ENCODE data around the gene TTC32.
A peak's percentile ranks its signal among the peaks of the same experiment; 100 is the strongest.
"Not testable (repeated sequence)": the region's sequence is repeated elsewhere in the genome, so short reads cannot be mapped to it uniquely, and the experiment has no call there.

Gene TTC32

DNA sequence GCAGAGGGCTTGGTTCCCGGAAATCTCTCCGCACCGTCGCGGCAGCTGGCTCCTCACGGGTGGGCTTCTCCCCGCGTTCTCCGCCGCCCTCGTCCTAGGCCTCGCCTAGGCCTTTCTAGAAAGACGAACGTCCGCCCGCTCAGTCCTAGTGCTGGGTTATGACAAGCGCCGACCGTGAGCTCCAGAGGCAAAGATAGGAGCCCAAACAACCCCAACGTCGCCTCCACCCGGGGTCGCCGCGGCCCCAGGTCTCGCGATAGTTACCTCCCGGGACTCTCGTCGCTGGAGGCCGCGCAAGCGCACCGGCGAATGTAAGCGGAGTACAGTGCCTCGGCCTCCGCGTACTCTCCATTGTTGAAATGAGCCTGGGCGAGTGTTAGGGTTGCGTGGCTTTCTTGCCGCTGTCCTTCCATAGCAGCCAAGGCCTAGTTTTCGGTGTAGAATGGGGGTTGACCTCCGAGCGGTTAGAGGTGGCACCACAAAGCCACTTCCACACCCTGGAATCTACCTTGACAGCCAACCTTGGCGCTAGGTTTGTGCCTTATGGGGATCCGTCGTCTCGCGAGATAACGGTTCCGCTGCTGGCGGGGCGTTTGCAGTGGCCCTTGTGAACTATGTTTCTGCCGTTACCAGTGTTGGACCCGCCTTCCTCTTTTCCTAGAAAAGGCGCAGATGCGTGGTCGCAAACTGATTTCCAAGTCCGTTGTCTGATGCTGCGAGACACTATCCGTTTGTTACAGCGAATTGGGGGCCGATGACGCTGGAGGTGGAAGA, at the start of gene TTC32:
Gene TTC32, minus strand, starts transcription at position 542 of the 774 bp plus-strand sequence. Its CDS starts 129 bp downstream, at position 413.
- DNase-seq = peak; percentile 90

DNA sequence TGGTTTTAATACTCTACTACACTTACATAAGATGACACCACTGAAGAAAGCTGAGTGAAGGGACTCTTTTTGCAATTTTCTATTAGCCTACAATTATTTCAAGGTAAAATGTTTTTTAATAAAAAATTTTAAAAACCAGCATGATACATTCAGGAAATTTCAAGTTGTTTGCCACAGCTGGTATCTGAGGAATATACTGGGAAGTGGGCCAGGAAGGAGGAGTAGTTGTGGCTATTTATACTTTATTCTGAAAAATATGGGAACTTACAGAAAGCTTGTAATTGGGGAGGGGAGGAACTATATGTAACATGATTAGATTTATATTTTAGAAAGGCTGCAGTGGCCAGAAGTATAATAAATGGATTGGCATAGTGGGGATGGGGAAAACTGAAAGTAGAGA, 47.3 kb upstream of the TTC32 start:
- DNase-seq = no peak

DNA sequence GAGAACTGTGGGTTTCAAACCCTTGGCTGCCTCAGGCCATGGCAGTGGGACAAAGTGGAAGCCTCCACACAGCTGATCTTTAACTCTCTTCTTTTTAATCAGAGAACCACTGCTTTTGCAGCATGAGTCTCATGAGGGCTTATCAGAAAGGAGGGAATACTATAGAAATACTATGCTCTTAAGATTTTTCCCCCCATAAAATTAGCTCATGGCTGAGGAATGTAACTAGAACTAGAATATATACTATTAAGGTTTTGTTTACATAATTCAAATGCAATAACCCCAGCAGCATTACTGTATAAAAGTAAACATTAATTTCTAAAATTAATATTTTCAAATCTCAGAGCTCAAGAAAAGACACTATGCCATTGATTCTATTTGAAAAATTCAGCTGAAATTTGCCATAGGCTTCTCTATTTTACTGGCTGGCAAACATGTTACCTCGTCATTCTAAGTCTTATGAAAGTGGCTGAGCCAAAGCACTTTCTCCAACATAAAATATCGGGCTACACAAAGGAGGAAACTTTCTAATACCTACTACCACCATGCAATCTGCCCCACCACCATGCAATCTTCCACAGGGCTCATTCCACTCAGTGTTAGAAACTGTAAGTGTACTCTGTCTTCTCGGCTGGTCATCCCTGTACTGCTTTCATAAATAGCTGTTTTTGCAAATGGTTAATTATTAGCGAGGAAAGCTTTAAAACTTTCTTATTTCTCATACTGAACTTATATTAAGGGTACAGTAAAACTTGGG, 45.6 kb upstream of the TTC32 start:
- DNase-seq = no peak

DNA sequence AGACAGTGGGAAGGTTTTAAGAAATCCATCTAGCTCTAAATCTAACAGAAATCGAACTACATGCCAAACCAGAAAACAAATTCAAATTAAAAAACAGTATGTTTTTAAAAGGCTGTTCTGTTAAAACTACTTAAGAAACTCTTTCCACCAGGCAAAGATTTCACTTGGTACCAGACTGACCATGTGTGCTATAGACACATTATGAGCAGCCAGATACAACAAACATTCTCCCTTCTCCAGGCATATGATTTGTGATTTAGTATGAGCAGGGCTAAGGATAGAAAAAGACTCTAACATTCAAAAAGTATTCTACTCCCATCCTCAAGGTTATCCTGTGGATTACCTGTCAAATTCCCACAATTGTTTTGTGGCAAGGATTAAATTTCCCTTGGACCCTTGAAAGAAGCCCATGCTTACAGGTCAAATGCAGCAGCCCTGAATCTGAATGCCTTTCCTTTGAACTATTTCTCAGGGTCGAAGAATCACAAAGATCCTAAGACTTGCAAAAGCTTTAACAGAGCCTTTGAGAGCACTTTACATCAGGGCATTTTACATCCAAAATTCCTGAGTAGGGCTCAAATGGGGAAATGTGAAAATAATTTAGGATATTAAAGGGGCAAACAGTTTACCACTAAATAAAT, 42.5 kb upstream of the TTC32 start:
- DNase-seq = no peak

- DNase-seq = no peak
Observed at GRCh38 chr2:19943189-19943588, 41.4 kb upstream of the TTC32 start.

DNA sequence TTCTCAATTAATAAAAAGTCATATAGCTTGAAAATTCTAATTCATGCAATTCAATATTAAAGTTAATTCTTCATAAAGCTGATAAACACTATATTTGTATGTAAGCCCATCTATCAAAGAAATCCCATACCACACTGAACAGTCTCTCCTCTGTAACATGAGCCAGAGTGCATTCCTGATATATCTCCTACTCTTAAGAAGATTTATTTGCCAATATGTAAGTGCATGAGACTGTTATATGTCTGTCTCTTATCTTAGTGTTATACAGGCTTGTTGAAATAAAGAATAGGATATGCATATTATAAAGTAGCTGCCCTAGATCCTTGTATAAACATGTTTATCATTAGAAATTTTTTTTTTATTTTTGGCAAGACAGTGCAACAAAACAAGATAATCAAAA, 40.4 kb upstream of the TTC32 start:
- no peak for DNase-seq

DNA sequence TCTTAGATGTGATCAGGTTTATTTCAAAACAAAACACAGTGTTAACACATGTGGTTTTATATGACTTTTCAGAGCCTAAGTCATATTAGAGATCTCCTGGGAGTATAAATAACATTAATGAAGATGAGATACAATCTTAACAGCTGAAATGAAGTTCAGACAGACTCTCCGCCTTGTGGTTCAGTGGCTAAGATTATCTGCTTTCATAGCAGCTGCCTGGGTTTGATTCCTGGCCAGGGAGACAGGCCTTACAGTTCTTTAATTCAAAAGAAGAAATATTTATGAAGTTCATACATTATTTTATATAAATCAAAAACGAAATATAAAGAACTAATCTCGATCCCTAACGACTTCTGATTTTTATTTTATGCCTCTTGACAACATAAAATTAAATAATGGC, 35.2 kb upstream of the TTC32 start:
- no peak for DNase-seq

DNA sequence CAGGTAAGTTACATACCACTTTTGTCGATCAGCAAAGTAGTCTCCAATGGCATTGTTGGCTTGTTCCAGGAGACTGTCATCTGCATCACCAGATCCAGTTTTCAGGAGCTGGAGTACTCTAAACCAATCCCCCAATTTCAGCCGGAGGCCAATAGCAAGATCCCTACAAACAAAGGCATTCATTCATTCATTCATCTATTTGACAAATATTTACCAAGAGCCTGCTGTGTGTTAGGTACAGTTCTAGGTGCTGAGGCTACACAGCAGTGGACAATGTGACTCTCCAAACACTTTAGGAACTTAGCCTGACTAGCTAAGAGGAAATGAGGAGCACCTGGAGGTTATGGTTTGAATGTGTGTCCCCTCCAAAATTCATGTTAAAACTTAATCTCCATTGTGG, 34.4 kb upstream of the TTC32 start:
- DNase-seq = no peak

DNA sequence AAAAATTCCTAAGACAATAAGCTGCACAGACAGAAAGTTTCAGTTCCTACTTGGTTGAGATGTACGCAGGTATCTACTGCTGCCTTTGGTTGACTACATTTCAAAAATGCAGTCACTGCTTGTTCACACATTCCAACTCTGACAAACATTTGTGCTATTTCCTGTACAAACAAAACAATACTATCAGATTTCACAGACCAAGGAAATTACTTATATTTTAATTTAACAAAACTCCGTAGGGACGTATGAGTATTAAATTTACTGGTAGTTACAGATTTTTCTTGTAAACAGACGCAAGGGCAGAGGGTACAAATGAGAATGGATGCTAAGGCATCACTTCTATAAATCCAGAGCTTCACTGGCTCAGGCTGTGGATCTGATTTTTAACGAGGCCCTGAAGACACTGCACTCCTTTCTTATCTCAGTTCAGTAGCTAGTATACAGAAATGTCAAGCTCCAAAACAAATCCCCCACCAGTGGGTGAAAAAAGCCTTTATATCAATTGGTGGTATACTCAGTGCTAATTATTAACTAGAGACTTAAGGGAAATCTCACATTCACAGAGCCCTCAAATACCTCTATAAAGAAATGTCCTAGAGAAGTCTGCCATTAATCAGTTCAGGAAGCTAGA, 31.7 kb upstream of the TTC32 start:
- DNase-seq = no peak

DNA sequence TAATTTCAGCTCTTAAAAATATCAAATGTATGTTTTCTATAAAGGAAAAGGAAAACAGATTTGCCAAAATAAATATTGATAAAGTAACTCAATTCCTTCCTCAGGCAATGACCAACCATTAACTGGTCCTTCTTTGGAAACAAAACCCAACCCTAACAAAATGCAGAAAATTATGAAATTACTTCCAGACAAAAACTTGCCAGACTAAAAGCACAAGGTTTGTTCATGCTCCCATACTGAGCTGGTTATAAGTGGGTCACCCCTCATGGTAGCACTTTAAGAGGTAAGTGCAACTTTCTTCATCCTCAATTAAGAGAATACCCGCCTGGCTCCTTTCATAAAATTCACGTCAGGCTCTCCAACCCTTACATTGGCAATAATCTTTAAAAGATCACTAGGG, 31.1 kb upstream of the TTC32 start:
- DNase-seq = no peak

- DNase-seq = no peak
Observed at GRCh38 chr2:19929226-19929625, 27.4 kb upstream of the TTC32 start.

- DNase-seq = not testable (repeated sequence)
Observed at GRCh38 chr2:19927816-19928215, 26.0 kb upstream of the TTC32 start.

GRCh38 chr2:19924526-19924925, 22.7 kb upstream of the TTC32 start:
- DNase-seq = not testable (repeated sequence)

- not testable (repeated sequence) for DNase-seq
Observed at GRCh38 chr2:19922188-19922587, 20.4 kb upstream of the TTC32 start.

GRCh38 chr2:19916385-19916950, 14.7 kb upstream of the TTC32 start:
- no peak for DNase-seq

GRCh38 chr2:19914266-19914975, 12.6 kb upstream of the TTC32 start:
- DNase-seq = no peak

GRCh38 chr2:19911808-19912509, 10.2 kb upstream of the TTC32 start:
- DNase-seq = no peak

DNA sequence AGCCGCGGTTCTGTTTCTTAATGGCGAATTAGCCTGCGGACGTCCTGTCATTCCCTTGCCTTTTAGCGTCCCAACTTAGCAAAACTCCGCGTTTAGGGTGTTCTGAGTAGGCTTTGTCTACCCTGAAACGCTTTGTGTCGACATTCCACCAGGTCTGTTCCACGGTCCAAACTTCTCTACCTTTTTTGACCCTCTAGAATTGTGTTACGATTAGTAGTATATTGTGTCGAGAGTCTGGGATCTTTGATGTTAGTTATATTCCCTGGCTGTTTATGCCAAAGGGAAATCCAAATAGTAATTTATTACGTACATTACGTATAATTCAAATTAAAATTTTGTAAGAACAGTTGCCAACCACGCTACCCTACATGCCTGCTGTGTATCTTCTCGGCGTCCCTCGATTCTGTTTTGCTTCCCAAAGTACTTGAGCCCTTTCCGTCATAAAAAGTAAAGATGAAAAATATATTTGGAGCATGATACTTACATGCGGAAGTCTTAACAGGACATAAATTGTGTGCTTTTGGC, 495 bp upstream of the TTC32 start:
- no peak for DNase-seq

DNA sequence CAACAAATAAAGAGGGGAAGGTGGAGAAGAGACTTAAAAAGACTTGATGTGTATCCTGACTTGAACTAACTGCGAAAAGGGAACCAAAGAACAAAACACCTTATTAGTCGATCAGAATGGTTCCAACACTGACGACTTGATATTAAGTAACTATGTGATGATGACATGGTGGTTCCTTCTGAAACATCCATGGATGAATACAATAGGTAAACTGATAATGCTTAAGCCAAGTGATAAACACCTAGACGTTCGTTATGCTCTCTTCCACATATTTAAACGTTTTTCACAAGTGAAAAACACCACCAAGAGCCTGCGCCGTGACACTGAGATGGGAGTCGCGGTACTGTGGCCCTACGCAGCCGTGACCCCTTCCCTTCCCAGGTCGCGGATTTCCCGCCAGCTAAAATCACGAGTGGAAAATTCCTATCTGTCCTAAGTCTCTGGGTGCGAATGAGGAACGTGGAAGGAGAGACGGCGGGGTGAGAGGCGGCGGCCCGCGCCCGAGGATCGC, 797 bp downstream of the TTC32 start:
- no peak for DNase-seq

DNA sequence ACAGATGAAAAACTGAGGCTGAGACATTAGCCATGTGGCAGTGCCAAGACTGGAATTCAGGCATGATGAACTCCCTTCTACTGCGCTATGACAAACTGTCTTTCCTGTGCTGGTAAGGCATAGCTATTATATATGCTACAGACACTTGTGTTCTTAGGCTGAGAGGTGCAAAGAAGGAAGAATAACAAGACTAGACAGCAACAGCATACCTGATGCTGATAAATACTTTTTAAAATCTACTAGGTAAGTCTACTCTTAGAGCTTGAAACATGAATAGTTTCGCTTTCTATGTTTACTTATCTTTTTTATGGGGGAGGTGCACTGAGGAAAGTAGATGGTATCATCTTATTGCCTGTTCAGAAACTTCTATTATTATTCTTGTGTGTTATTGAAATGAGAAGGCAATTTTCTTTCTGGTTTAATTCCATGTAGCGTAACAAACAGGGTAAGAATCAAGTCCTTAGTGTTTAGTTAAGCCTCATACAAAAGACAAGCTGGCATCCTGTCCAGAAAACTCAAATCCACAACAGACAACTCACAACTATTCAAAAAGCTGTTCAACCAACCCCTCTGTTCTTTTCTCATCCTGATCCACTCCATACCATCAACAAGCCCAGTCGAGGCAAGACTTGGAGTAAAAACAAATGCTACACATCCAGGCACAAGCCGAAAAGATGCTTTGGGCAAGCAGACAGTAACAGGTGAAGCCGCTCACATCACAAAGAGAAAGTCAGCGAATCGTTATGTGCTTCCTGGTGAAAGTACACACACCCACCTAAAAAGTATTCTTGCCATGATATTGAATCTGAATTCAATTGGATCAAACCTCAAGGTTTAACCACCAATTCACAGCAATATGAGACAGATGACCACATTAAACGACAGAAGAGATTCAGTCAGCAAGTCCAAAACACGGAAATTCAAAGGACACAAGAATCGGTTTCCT, 1.5 kb downstream of the TTC32 start:
- DNase-seq = no peak

Measured in stimulated activated CD4-positive, alpha-beta T cell treated with anti-CD3 and anti-CD28 coated beads, Interleukin-12 subunit alpha, Interleukin-12 subunit beta, amount 100 ng/mL, for 4 hours (primary cell).